Endothelial cell of umbilical vein (primary cell): ENCODE results near the gene CLEC4E. TPM values are rescaled to one million over a fixed set of nuclear protein-coding genes. Genes with fewer than 3 reads are reported as not detected.

Experiments used
- BruUV-seq: library from RNA; stranded (reverse); fragments of 400-500 nt; replicated peaks from 2 replicates; lab custom pipeline; 2021; lab: Mats Ljungman, UMichigan
- CTCF ChIA-PET: fragments of 300-600, 350-600 bp; sonication (Branson Sonifier 250); formaldehyde crosslinking; loops from one replicate; lab custom pipeline; 2021; ENCODE audit warnings: antibody characterized with exemption, inconsistent platforms; lab: Charles Lee
- POLR2A ChIA-PET: fragments of 300-600, 350-600 bp; sonication (Branson Sonifier 250); formaldehyde crosslinking; loops from one replicate; lab custom pipeline; 2021; ENCODE audit warnings: antibody characterized with exemption, inconsistent platforms; lab: Charles Lee
- DNase-seq: peaks from one replicate; pipeline ENCODE4 v3.0.0-alpha.2; 2011; ENCODE audit warnings: low read depth, low spot score
- FAIRE-seq: peaks from 2 replicates; lab custom pipeline; 2011; peaks lifted over from hg19 to GRCh38; lab: Jason Lieb, UNC
- H2AFZ ChIP-seq: 2 replicates; pipeline ENCODE4 v1.6.0; 2012; ENCODE audit warnings: low read depth, low read length, control low read depth, inconsistent platforms
- H3K27ac ChIP-seq: 2 replicates; pipeline ENCODE4 v1.5.1; 2011; ENCODE audit warnings: low read depth, mild to moderate bottlenecking, control low read depth, low read length, moderate library complexity; ENCODE audit not compliant: insufficient read depth
- H3K27me3 ChIP-seq, 2 experiments: 2 replicates each; pipeline versions ENCODE4 v1.6.0 to v1.6.1; 2011; ENCODE audit warnings: low read length in 2 of 2, mixed read lengths in 1 of 2; ENCODE audit not compliant: control insufficient read depth in 2 of 2, insufficient read depth in 2 of 2
- H3K36me3 ChIP-seq, 2 experiments: 2 replicates in 1 of 2; 3 replicates in 1 of 2; pipeline ENCODE4 v1.5.1; 2011; ENCODE audit warnings: low read length in 2 of 2, mild to moderate bottlenecking in 1 of 2, moderate library complexity in 1 of 2; ENCODE audit not compliant: control insufficient read depth in 2 of 2, insufficient read depth in 2 of 2; ENCODE audit errors: extremely low read depth in 1 of 2
- H3K4me1 ChIP-seq: 3 replicates; pipeline ENCODE4 v1.5.1; 2011; ENCODE audit warnings: mild to moderate bottlenecking, low read length; ENCODE audit not compliant: control insufficient read depth, insufficient read depth; ENCODE audit errors: extremely low read depth
- H3K4me2 ChIP-seq: 2 replicates; pipeline ENCODE4 v1.6.1; 2011; ENCODE audit warnings: low read length, control low read depth, mixed read lengths; ENCODE audit not compliant: insufficient read depth
- H3K4me3 ChIP-seq, 3 experiments: fragments of 200-600 bp in 1 of 3; sonication (generic), shearing (Covaris generic) in 1 of 3; replicated peaks in 1 of 3; 2 replicates each; pipeline ENCODE4 v1.5.1; 2011 to 2016; ENCODE audit warnings: control low read depth in 3 of 3, low read length in 3 of 3, mild to moderate bottlenecking in 2 of 3, inconsistent platforms in 1 of 3, low read depth in 1 of 3, moderate library complexity in 1 of 3; ENCODE audit not compliant: insufficient read depth in 1 of 3
- H3K79me2 ChIP-seq: 2 replicates; pipeline ENCODE4 v1.6.0; 2012; ENCODE audit warnings: low read length, inconsistent platforms; ENCODE audit not compliant: control insufficient read depth, insufficient read depth
- H3K9ac ChIP-seq: replicated peaks from 2 replicates; pipeline ENCODE3; 2011; ENCODE audit warnings: low read length, control low read depth; ENCODE audit not compliant: insufficient read depth; ENCODE audit errors: extremely low read depth
- H3K9me1 ChIP-seq: replicated peaks from 3 replicates; pipeline ENCODE4 v1.6.0; 2011; ENCODE audit warnings: mild to moderate bottlenecking, low read length; ENCODE audit not compliant: control insufficient read depth, insufficient read depth; ENCODE audit errors: extremely low read depth
- H3K9me3 ChIP-seq: replicated peaks from 2 replicates; pipeline ENCODE4 v1.5.1; 2012; ENCODE audit warnings: low read length, inconsistent platforms; ENCODE audit not compliant: control insufficient read depth, insufficient read depth
- H4K20me1 ChIP-seq: replicated peaks from 2 replicates; pipeline ENCODE3; 2011; ENCODE audit warnings: mild to moderate bottlenecking, low read length; ENCODE audit not compliant: control insufficient read depth, insufficient read depth; ENCODE audit errors: extremely low read depth
- CTCF ChIP-seq, 2 donors: IDR thresholded peaks; 1 replicate in 1 of 2; 2 replicates in 1 of 2; pipeline ENCODE4 v1.5.1; 2011; ENCODE audit warnings: low read length in 2 of 2, mild to moderate bottlenecking in 2 of 2, moderate library complexity in 2 of 2, control low read depth in 1 of 2, inconsistent platforms in 1 of 2, low read depth in 1 of 2; ENCODE audit not compliant: insufficient read depth in 1 of 2; ENCODE audit errors: extremely low read depth in 1 of 2
- EZH2 ChIP-seq: IDR thresholded peaks from 2 replicates; pipeline ENCODE4 v1.6.1; 2012; ENCODE audit warnings: borderline replicate concordance, low read depth, mild to moderate bottlenecking, moderate library complexity, low read length, inconsistent platforms; ENCODE audit not compliant: severe bottlenecking
- FOS ChIP-seq: IDR thresholded peaks from 2 replicates; pipeline ENCODE4 v1.6.1; 2011; ENCODE audit warnings: mild to moderate bottlenecking, low read length, moderate library complexity, borderline replicate concordance; ENCODE audit not compliant: insufficient read depth
- GATA2 ChIP-seq: IDR thresholded peaks from 2 replicates; pipeline ENCODE4 v1.7.0; 2011; ENCODE audit warnings: low read depth, mild to moderate bottlenecking, moderate library complexity, mixed read lengths, low read length; ENCODE audit not compliant: insufficient read length, insufficient read depth
- JUN ChIP-seq: IDR thresholded peaks from 2 replicates; pipeline ENCODE4 v1.6.1; 2011; ENCODE audit warnings: borderline replicate concordance, low read depth; ENCODE audit not compliant: insufficient read length, insufficient read depth
- MAX ChIP-seq: IDR thresholded peaks from 2 replicates; pipeline ENCODE4 v1.6.1; 2011; ENCODE audit not compliant: insufficient read depth, insufficient read length
- MYC ChIP-seq: IDR thresholded peaks from one replicate; pipeline ENCODE4 v1.6.1; 2011; ENCODE audit warnings: mild to moderate bottlenecking, low read depth, low read length
- POLR2A ChIP-seq: IDR thresholded peaks from 2 replicates; pipeline ENCODE4 v1.6.1; 2012; ENCODE audit warnings: low read depth, mild to moderate bottlenecking, control low read depth, low read length
- POLR2AphosphoS5 ChIP-seq: IDR thresholded peaks from 2 replicates; pipeline ENCODE4 v1.6.1; 2012; ENCODE audit warnings: low read depth, mild to moderate bottlenecking, control low read depth, low read length, moderate library complexity; ENCODE audit not compliant: insufficient read depth
- dilution Hi-C: fragments of 300-500 bp; cut with MboI; formaldehyde crosslinking; loops from one replicate; pipeline ENCODE4 v1.15.0; 2019; ENCODE audit warnings: low sequenced_read_pairs; ENCODE audit not compliant: extremely low pct_ligation_motif_present
- intact Hi-C: fragments of 100-400 bp; cut with micrococcal nuclease; formaldehyde crosslinking; loops from one replicate; pipeline ENCODE4 v1.10.0; 2022
- polyA plus RNA-seq, 4 experiments: library from polyadenylated mRNA; depleted of rRNA in 3 of 4; stranded (reverse) in 3 of 4; unstranded in 1 of 4; fragments of >200 nt; gene quantifications; 2 replicates each; pipeline versions ENCODE4 v1.2.1 to v1.2.3, GENCODE V29; 2011 to 2012; ENCODE audit warnings: missing spikeins in 1 of 4
- total RNA-seq: library from RNA; stranded (reverse); gene quantifications from 2 replicates; pipeline ENCODE4 v1.2.3, GENCODE V29; 2021

Gene CLEC4E
- total and polyA plus RNA-seq, 2 donors (not counting 3 experiments of a cell fraction or from before 2014, with no cell fraction given), result not detected

- H3K27ac ChIP-seq, result no peak overlapping the region
- H4K20me1 ChIP-seq, result no peaks in the 10 kb centered on the region
- TF ChIP-seq FOS, result no peak
- no peak for TF ChIP-seq EZH2
- no peak for TF ChIP-seq POLR2AphosphoS5
- no peak for TF ChIP-seq GATA2
- no peak for TF ChIP-seq MYC
- no peak for TF ChIP-seq CTCF (IDR thresholded peaks at IDR 0.05; ENCODE audit: extremely low read depth in 1 of 2, insufficient read depth in 1 of 2, low read depth in 1 of 2, low read length in 2 of 2)
- no peak for TF ChIP-seq POLR2A
- TF ChIP-seq JUN, result no peak
- no peak for TF ChIP-seq MAX
- H3K27me3 ChIP-seq, result peaks cover 0 to 4% of the 10 kb centered on the region in 2 experiments
- H3K9me1 ChIP-seq, result no peaks in the 10 kb centered on the region
- DNase-seq (no peak), FAIRE-seq (no peak)
- H3K4me1 ChIP-seq, result no peaks in the 10 kb centered on the region
- intact Hi-C loops, result no loop called here
- dilution Hi-C loops, result no loop called here
- H3K9me3 ChIP-seq, result no peaks in the 10 kb centered on the region
- CTCF ChIA-PET, result interaction anchor here (1.0 kb wide), 1 partner anchor 36 kb away, joined by 3 read pairs; no protein-coding TSS in a partner anchor
- H3K36me3 ChIP-seq, result no peaks in the 10 kb centered on the region
- no peak overlapping the region for H3K4me2 ChIP-seq
- no peak overlapping the region for H3K4me3 ChIP-seq
- H3K79me2 ChIP-seq, result no peaks in the 10 kb centered on the region
- POLR2A ChIA-PET, result no interaction called here
- no TSS peak for BruUV-seq
- H3K9ac ChIP-seq, result no peak overlapping the region
- H2AFZ ChIP-seq, result no peak overlapping the region
These were observed 33.1 kb downstream of the CLEC4E start for GRCh38 chr12:8507596-8507995.
